GM19193 (cell line): Measurements from ENCODE around the gene HPCAL1.

Experiments
- POLR2A ChIP-seq: IDR thresholded peaks from 4 replicates; pipeline ENCODE4 v1.6.1; 2011; ENCODE audit not compliant: insufficient read depth, insufficient read length; ENCODE audit errors: extremely low read depth

Gene HPCAL1

GRCh38 chr2:10414591-10414990 is 111.9 kb downstream of the HPCAL1 start:
- TF ChIP-seq POLR2A: no peak

GRCh38 chr2:10415048-10415447 is 112.3 kb downstream of the HPCAL1 start:
- no peak for TF ChIP-seq POLR2A

GRCh38 chr2:10415640-10416039 is 112.9 kb downstream of the HPCAL1 start:
- no peak for TF ChIP-seq POLR2A

- no peak for TF ChIP-seq POLR2A
Observed at GRCh38 chr2:10417551-10418335, 115.0 kb downstream of the HPCAL1 start.

GRCh38 chr2:10419553-10420257 is 117.0 kb downstream of the HPCAL1 start:
- TF ChIP-seq POLR2A: no peak

GRCh38 chr2:10422251-10422650 is 119.5 kb downstream of the HPCAL1 start:
- TF ChIP-seq POLR2A: no peak

GRCh38 chr2:10422732-10423399 is 120.2 kb downstream of the HPCAL1 start:
- no peak for TF ChIP-seq POLR2A

GRCh38 chr2:10423400-10423774 is 120.7 kb downstream of the HPCAL1 start:
- TF ChIP-seq POLR2A: no peak

GRCh38 chr2:10424051-10424450 is 121.3 kb downstream of the HPCAL1 start:
- no peak for TF ChIP-seq POLR2A

- TF ChIP-seq POLR2A: no peak
Observed at GRCh38 chr2:10424916-10425505, 122.3 kb downstream of the HPCAL1 start.

- no peak for TF ChIP-seq POLR2A
Observed at GRCh38 chr2:10425699-10426098, 123.0 kb downstream of the HPCAL1 start.

- no peak for TF ChIP-seq POLR2A
Observed at GRCh38 chr2:10426726-10427617, 124.3 kb downstream of the HPCAL1 start.

- no peak for TF ChIP-seq POLR2A
Observed at GRCh38 chr2:10427618-10427949, 124.9 kb downstream of the HPCAL1 start.

GRCh38 chr2:10428355-10428754 is 125.7 kb downstream of the HPCAL1 start:
- TF ChIP-seq POLR2A: no peak
